K562 (cell line): ENCODE data around the gene MYL6B. TPM values are rescaled to one million over a fixed set of nuclear protein-coding genes. Genes with fewer than 3 reads are reported as not detected.

Experiments used
- CAMTA2 ChIP-seq: fragments of 250-450 bp; sonication (Bioruptor Pico); conservative IDR thresholded peaks from 2 replicates; pipeline ENCODE4 v1.5.1; 2022
- CBFA2T3 ChIP-seq: fragments of 450-650 bp; IDR thresholded peaks from 2 replicates; pipeline ENCODE4 v1.6.1; 2017
- CBFB ChIP-seq: sonication (generic); formaldehyde crosslinking; IDR thresholded peaks from 2 replicates; pipeline ENCODE4 v1.4.0; 2020; ENCODE audit warnings: mild to moderate bottlenecking, missing genetic modification reagents
- CTBP1 ChIP-seq: fragments of 450-650 bp; IDR thresholded peaks from 2 replicates; pipeline ENCODE4 v1.6.1; 2016; ENCODE audit warnings: borderline replicate concordance
- GABPA ChIP-seq: fragments of 200-800 bp; sonication (Bioruptor generic); conservative IDR thresholded peaks from 2 replicates; pipeline ENCODE4 v1.6.1; 2016; ENCODE audit warnings: low read depth, missing genetic modification characterization, missing compliant biosample characterization
- GTF2E2 ChIP-seq: fragments of 200-800 bp; sonication (Bioruptor generic); IDR thresholded peaks from 2 replicates; pipeline ENCODE4 v1.6.1; 2016; ENCODE audit warnings: missing genetic modification characterization, missing compliant biosample characterization
- KDM4B ChIP-seq, 2 experiments: fragments of 450-650 bp in 1 of 2; sonication (generic) in 1 of 2; IDR thresholded peaks; 2 replicates each; pipeline ENCODE4 v1.6.1; 2016 to 2017; ENCODE audit warnings: borderline replicate concordance in 2 of 2, antibody characterized with exemption in 1 of 2, low read depth in 1 of 2, mild to moderate bottlenecking in 1 of 2
- MBD2 ChIP-seq: sonication (generic); IDR thresholded peaks from 2 replicates; pipeline ENCODE4 v1.6.1; 2016; ENCODE audit warnings: low read depth, borderline replicate concordance
- MLX ChIP-seq, 2 experiments: fragments of 450-650 bp in 1 of 2; sonication (generic) in 1 of 2; formaldehyde crosslinking; conservative IDR thresholded peaks; 2 replicates each; pipeline versions ENCODE4 v1.4.0 to v1.8.1; 2020 to 2022; ENCODE audit warnings: mild to moderate bottlenecking in 1 of 2, missing genetic modification reagents in 1 of 2
- POU5F1 ChIP-seq: fragments of 150-350 bp; IDR thresholded peaks from 2 replicates; pipeline ENCODE4 v1.6.1; 2014; ENCODE audit warnings: borderline replicate concordance, low read length, low read depth, mild to moderate bottlenecking; ENCODE audit not compliant: partially characterized antibody
- SAP30 ChIP-seq: fragments of 200-600 bp; sonication (generic); IDR thresholded peaks from 2 replicates; pipeline ENCODE4 v1.6.1; 2012; ENCODE audit warnings: borderline replicate concordance, low read depth, mild to moderate bottlenecking, moderate library complexity, low read length, control low read depth, inconsistent platforms; ENCODE audit not compliant: insufficient read depth, poor library complexity, severe bottlenecking
- SRSF7 ChIP-seq: fragments of 200-400 bp; formaldehyde crosslinking; optimal IDR thresholded peaks from 2 replicates; pipeline ENCODE3; 2017; ENCODE audit warnings: mild to moderate bottlenecking, low read depth, low read length
- TAF7 ChIP-seq: fragments of 450-650 bp; IDR thresholded peaks from 2 replicates; pipeline ENCODE4 v1.6.1; 2016; ENCODE audit warnings: missing genetic modification characterization, missing compliant biosample characterization
- TEAD1 ChIP-seq, 2 experiments: fragments of 450-650 bp in 1 of 2; sonication (generic) in 1 of 2; formaldehyde crosslinking; IDR thresholded peaks; 2 replicates each; pipeline versions ENCODE4 v1.4.0 to v1.8.0; 2020 to 2022; ENCODE audit warnings: mild to moderate bottlenecking in 2 of 2, missing genetic modification reagents in 1 of 2
- VEZF1 ChIP-seq: fragments of 200-800 bp; sonication (Bioruptor generic); IDR thresholded peaks from 2 replicates; pipeline ENCODE4 v1.6.1; 2017; ENCODE audit warnings: missing genetic modification characterization, missing compliant biosample characterization
- ZNF280B ChIP-seq: fragments of 250-450 bp; sonication (Bioruptor Pico); IDR thresholded peaks from 2 replicates; pipeline ENCODE4 v1.5.1; 2021; ENCODE audit warnings: mild to moderate bottlenecking
- ZNF408 ChIP-seq: fragments of 250-450 bp; sonication (Bioruptor Pico); IDR thresholded peaks from 2 replicates; pipeline ENCODE4 v1.4.0; 2020; ENCODE audit warnings: low read depth, mild to moderate bottlenecking, moderate library complexity
- ZNF551 ChIP-seq: fragments of 250-450 bp; sonication (Bioruptor Pico); IDR thresholded peaks from 2 replicates; pipeline ENCODE4 v1.5.0; 2021; ENCODE audit warnings: mild to moderate bottlenecking, moderate library complexity
- ZNF57 ChIP-seq: fragments of 450-650 bp; formaldehyde crosslinking; IDR thresholded peaks from 2 replicates; pipeline ENCODE4 v1.4.0; 2020; ENCODE audit warnings: mild to moderate bottlenecking, moderate library complexity
- ZNF655 ChIP-seq: fragments of 250-450 bp; sonication (Bioruptor Pico); IDR thresholded peaks from 2 replicates; pipeline ENCODE4 v1.5.0; 2021
- polyA plus RNA-seq, 8 experiments: library from polyadenylated mRNA; depleted of rRNA in 4 of 8; stranded (reverse) in 5 of 8; unstranded in 3 of 8; fragments of >200 nt; fragmentation: Nextera tagmentation in 2 of 8; fragmentation: Illumina TruSeq in 1 of 8; extraction: Ambion mirVana in 2 of 8; extraction: Trizol in 1 of 8; gene quantifications; 2 replicates each; pipeline versions ENCODE4 v1.2.1 to v1.2.3, GENCODE V29; 2011 to 2014; ENCODE audit warnings: inconsistent platforms in 1 of 8, missing spikeins in 1 of 8
- total RNA-seq, 7 experiments: library from RNA; depleted of rRNA in 6 of 7; stranded (reverse); fragments of >200 nt in 6 of 7; fragmentation: Illumina TruSeq in 2 of 7; extraction: Trizol in 2 of 7; gene quantifications; 2 replicates each; pipeline versions ENCODE4 v1.2.1 to v1.2.3, GENCODE V29; 2011 to 2021; ENCODE audit warnings: low replicate concordance in 1 of 7

The MYL6B gene
- total and polyA plus RNA-seq, 9 of the 15 experiments (the other 6 are each of a cell fraction or from before 2014, with no cell fraction given): 42.8 to 77.3 (median 68.6) TPM

- TF ChIP-seq SRSF7 (no peak), SAP30 (peak; percentile 35), ZNF551 (CRISPR knock-in tag) (peak; percentile 79), MLX (CRISPR knock-in tag; conservative IDR thresholded peaks at IDR 0.05) (peak in 1 of 2 experiments; percentile 67; a peak in 1 of 4 replicates), CBFA2T3 (peak; percentile 16; the same call in 1 of the 2 replicates), MBD2 (peak; percentile 86; the same call in 1 of the 2 replicates), ZNF655 (CRISPR knock-in tag) (no peak), CAMTA2 (CRISPR knock-in tag) (peak; percentile 93; the same call in 1 of the 2 replicates), GABPA (tag) (peak; percentile 99), TAF7 (tag) (peak; percentile 26; the same call in 1 of the 2 replicates), GTF2E2 (no peak), KDM4B (IDR thresholded peaks at IDR 0.05; ENCODE audit: borderline replicate concordance in 2 of 2, low read depth in 1 of 2) (peak in 1 of 2 experiments; percentile 98; a peak in 2 of 4 replicates), ZNF280B (CRISPR knock-in tag) (no peak), ZNF408 (CRISPR knock-in tag) (no peak), CBFB (CRISPR knock-in tag) (no peak), POU5F1 (peak; percentile 69), TEAD1 (CRISPR knock-in tag; IDR thresholded peaks at IDR 0.05) (peak; percentile 77 to 88), VEZF1 (CRISPR knock-in tag) (peak; percentile 74), ZNF57 (CRISPR knock-in tag) (no peak), CTBP1 (peak; percentile 96)
Observed at GRCh38 chr12:56117778-56118687, 34.4 kb upstream of the MYL6B start, which contains the start of gene ZC3H10 (continued).
